Measurements from ENCODE around the gene ANO10.

GRCh38 chr3:43417133-43417532 lies 204.7 kb downstream of the ANO10 start:
- TF ChIP-seq POLR2A (IDR thresholded peaks at IDR 0.05): no peak
- TF ChIP-seq POLR2AphosphoS5 (IDR thresholded peaks at IDR 0.05): no peak
- TF ChIP-seq, protein P1, sequence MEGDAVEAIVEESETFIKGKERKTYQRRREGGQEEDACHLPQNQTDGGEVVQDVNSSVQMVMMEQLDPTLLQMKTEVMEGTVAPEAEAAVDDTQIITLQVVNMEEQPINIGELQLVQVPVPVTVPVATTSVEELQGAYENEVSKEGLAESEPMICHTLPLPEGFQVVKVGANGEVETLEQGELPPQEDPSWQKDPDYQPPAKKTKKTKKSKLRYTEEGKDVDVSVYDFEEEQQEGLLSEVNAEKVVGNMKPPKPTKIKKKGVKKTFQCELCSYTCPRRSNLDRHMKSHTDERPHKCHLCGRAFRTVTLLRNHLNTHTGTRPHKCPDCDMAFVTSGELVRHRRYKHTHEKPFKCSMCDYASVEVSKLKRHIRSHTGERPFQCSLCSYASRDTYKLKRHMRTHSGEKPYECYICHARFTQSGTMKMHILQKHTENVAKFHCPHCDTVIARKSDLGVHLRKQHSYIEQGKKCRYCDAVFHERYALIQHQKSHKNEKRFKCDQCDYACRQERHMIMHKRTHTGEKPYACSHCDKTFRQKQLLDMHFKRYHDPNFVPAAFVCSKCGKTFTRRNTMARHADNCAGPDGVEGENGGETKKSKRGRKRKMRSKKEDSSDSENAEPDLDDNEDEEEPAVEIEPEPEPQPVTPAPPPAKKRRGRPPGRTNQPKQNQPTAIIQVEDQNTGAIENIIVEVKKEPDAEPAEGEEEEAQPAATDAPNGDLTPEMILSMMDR (IDR thresholded peaks at IDR 0.05 in 8 of 11, conservative IDR thresholded peaks at IDR 0.05 in 3 of 11): no peak

All from spleen (tissue), 7 donors.